ENCODE results near the gene BIRC5. TPM values are rescaled to one million over a fixed set of nuclear protein-coding genes. Genes with fewer than 3 reads are reported as not detected.

The BIRC5 gene
- total RNA-seq, 6 experiments from 2014 or later = 0.57 to 2.0 (median 1.4) TPM

DNA sequence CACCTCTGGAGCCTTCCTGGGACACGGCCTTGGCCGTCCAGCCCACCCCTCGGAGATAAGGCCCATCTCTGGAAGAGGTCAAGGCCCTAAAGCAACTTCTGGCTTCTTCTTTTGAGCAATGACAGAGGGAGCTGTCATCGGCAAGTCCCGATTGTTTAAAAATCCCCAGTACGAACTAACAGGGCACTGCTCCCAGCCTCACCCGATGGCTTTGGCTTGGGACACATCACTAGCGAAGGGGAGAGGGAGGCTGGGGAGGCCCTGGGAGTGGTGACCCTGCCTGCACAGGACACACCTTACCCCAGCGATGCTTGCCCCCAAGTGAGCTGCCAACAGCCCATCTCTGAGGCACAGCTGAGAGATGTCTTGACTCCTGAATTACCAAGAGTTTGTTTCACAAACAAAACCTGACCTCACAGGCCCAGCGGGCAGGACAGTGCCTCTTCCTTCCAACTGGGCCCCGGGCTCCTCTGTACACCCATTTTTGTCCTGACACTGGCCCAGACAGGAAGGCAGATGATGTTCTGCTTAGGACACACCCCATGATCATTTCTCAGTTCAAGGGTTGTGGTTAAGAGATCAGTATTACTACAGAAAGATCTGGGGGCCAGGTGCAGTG, 40.8 kb upstream of the BIRC5 start:
- no peak for DNase-seq
- Histone ChIP-seq H3K27ac (peak overlapping the region; percentile 1 to 77 (median 61)), H3K27me3 (no peaks in the 10 kb centered on the region), H3K9me3 (no peaks in the 10 kb centered on the region), H3K4me3 (no peak overlapping the region), H3K36me3 (peaks cover 0 to 9% (median 4%) of the 10 kb centered on the region in 4 donors), H3K4me1 (peaks cover 0 to 41% (median 17%) of the 10 kb centered on the region in 4 donors)
- WGBS (ENCODE audit: insufficient coverage, low coverage, low lambda C conversion rate, missing lambda C conversion rate) = 34% methylated on average over 3 of the region's 11 CpGs
- no peak for ATAC-seq
- intact Hi-C loops (cut with DNase I) = loop anchor here (5.0 to 10.0 kb wide), 3 partner anchors 61 to 82 kb away; no protein-coding TSS in a partner anchor
- no peak for TF ChIP-seq POLR2A (IDR thresholded peaks at IDR 0.05)
- TF ChIP-seq, protein P1, sequence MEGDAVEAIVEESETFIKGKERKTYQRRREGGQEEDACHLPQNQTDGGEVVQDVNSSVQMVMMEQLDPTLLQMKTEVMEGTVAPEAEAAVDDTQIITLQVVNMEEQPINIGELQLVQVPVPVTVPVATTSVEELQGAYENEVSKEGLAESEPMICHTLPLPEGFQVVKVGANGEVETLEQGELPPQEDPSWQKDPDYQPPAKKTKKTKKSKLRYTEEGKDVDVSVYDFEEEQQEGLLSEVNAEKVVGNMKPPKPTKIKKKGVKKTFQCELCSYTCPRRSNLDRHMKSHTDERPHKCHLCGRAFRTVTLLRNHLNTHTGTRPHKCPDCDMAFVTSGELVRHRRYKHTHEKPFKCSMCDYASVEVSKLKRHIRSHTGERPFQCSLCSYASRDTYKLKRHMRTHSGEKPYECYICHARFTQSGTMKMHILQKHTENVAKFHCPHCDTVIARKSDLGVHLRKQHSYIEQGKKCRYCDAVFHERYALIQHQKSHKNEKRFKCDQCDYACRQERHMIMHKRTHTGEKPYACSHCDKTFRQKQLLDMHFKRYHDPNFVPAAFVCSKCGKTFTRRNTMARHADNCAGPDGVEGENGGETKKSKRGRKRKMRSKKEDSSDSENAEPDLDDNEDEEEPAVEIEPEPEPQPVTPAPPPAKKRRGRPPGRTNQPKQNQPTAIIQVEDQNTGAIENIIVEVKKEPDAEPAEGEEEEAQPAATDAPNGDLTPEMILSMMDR (IDR thresholded peaks at IDR 0.05) = no peak

DNA sequence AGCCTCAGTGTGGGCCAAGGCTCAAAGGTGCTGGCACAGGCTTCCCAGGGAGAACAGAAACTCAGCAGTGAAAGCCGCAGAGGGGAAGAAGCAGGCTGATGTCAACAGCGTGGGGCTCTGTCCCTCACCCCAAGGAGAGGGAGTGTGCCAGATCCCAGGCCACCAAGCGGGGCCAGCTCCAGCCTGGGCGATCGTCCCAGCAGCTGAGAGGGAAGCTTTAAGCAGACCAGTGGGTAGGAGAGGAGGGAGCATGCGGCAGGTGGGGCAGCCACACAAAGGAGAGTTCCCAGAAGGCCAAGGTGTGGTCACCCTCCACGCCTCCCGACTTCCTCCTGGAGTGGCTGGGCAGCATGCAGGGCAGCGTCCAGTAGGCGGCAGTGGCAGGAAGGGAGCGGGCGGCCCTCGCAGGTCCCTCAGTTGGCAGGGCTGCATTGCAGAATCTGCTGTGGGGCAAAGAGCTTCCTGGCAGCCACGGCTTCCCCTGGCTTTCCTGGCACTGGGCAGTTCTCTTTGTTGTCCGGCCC, 39.6 kb upstream of the BIRC5 start:
- Histone ChIP-seq H3K9me3 (no peaks in the 10 kb centered on the region), H3K27ac (peak overlapping the region; percentile 61 to 77 (median 75)), H3K27me3 (no peaks in the 10 kb centered on the region), H3K36me3 (peaks cover 0 to 9% (median 4%) of the 10 kb centered on the region in 4 donors), H3K4me3 (peak overlapping the region in 2 of 3 donors; percentile 33 to 43), H3K4me1 (peaks cover 0 to 38% (median 17%) of the 10 kb centered on the region in 4 donors)
- ATAC-seq = peak; percentile 85 to 90 (median 87)
- TF ChIP-seq, protein P1 (IDR thresholded peaks at IDR 0.05) = peak; percentile 56 to 91 (median 68)
- peak; percentile 70 for TF ChIP-seq POLR2A (IDR thresholded peaks at IDR 0.05)
- intact Hi-C loops (cut with DNase I) = loop anchor here (5.0 to 10.0 kb wide), 3 partner anchors 62 to 80 kb away; no protein-coding TSS in a partner anchor
- peak; percentile 93 to 95 (median 95) for DNase-seq
- 19% methylated on average over 3 of the region's 15 CpGs for WGBS (ENCODE audit: insufficient coverage, low coverage, low lambda C conversion rate, missing lambda C conversion rate)

DNA sequence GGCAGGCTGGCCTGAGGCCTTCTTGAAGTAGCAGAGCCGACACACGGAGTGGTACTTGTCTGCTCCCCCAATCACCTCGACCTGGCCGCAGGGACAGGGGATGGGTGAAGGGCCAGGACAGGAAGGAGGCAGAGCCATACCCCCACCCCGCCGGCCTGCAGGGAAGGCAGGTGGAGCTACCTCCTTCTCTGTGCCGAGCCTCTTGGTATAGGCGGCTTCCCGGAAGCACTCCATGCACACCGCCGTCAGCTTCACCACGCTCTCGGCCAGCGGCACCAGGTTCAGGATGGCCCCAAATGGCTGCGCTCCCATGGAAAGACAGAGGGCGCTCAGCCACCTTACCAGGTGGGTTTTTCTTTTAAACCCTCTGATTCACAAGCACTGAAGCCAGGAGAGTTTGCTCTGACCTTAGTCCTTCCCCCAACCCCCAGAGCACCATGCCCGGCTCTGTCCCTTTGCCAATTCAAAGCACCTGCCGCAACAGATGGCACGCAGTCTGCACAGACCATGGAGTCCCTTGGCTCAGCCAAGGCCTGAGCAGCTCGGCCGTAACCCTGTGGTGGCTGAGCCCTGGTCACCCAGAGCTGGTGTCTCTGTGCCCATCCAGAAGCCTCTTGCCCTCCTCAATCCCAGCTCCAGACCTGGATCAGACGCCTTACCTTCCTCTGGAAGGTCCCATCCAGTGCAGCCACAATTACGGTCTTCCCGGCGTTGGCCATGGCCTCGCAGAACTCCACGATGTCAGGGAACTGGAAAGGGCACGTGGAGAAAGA, 39.0 kb upstream of the BIRC5 start:
- DNase-seq (peak; percentile 79 to 92 (median 89)), ATAC-seq (peak; percentile 63 to 74 (median 70))
- no peaks in the 10 kb centered on the region for H3K9me3 ChIP-seq
- peaks cover 0 to 9% (median 4%) of the 10 kb centered on the region in 4 donors for H3K36me3 ChIP-seq
- no peaks in the 10 kb centered on the region for H3K27me3 ChIP-seq
- WGBS (ENCODE audit: insufficient coverage, low coverage, low lambda C conversion rate, missing lambda C conversion rate) = 44% methylated on average over 10 of the region's 28 CpGs
- peaks cover 0 to 34% (median 17%) of the 10 kb centered on the region in 4 donors for H3K4me1 ChIP-seq
- H3K4me3 ChIP-seq = peak overlapping the region in 2 of 3 donors; percentile 33 to 43
- TF ChIP-seq, protein P1 (IDR thresholded peaks at IDR 0.05) = peak in 2 of 4 donors; percentile 5 to 30
- TF ChIP-seq POLR2A (IDR thresholded peaks at IDR 0.05) = peak; percentile 47
- intact Hi-C loops (cut with DNase I) = loop anchor here (5.0 to 10.0 kb wide), 3 partner anchors 63 to 80 kb away; no protein-coding TSS in a partner anchor
- peak overlapping the region; percentile 61 to 77 (median 75) for H3K27ac ChIP-seq

DNA sequence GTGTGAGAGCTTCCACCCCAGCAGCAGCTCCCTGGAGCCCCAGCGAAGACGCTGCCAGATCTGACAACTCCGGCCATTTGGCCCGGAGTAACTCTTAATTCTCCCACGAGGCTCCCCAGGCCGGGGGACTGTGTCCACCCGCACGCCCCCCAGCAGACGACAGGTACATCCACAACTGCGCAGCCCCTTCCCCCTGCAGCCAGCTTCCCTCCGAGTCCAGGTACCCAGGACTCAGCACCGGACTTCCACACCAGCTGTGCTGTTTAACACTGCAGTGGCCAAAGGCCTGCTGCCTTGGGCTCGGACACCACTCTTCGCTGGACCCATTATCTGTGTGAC, 38.4 kb upstream of the BIRC5 start:
- no peaks in the 10 kb centered on the region for H3K27me3 ChIP-seq
- WGBS (ENCODE audit: insufficient coverage, low coverage, low lambda C conversion rate, missing lambda C conversion rate) = 67% methylated on average over 3 of the region's 14 CpGs
- no peaks in the 10 kb centered on the region for H3K9me3 ChIP-seq
- H3K27ac ChIP-seq = peak overlapping the region; percentile 61 to 77 (median 75)
- ATAC-seq = no peak
- DNase-seq = no peak
- peaks cover 0 to 34% (median 17%) of the 10 kb centered on the region in 4 donors for H3K4me1 ChIP-seq
- H3K4me3 ChIP-seq = peak overlapping the region in 2 of 3 donors; percentile 33 to 43
- intact Hi-C loops (cut with DNase I) = loop anchor here in 1 of 2 donors (10.0 kb wide), 1 partner anchor 79 kb away; no protein-coding TSS in a partner anchor
- peaks cover 0 to 9% (median 4%) of the 10 kb centered on the region in 4 donors for H3K36me3 ChIP-seq
- TF ChIP-seq, protein P1 (IDR thresholded peaks at IDR 0.05) = no peak
- TF ChIP-seq POLR2A (IDR thresholded peaks at IDR 0.05) = no peak
